ENCODE data around the gene EPS8L2.

The EPS8L2 gene

GRCh38 chr11:774873-775592 is 69.0 kb downstream of the EPS8L2 start:
- peak overlapping the region; percentile 24 for H3K4me3 ChIP-seq (ENCODE audit: low read depth, low read length)
- H3K27me3 ChIP-seq (replicated peaks): no peaks in the 10 kb centered on the region
- no peak overlapping the region for H3K27ac ChIP-seq
- H3K36me3 ChIP-seq (replicated peaks): peaks cover 40% of the 10 kb centered on the region
- in situ Hi-C loops (cut with HindIII; ENCODE audit: low pct_ligation_motif_present, low sequenced_read_pairs): no loop called here
- TF ChIP-seq CTCF (IDR thresholded peaks at IDR 0.05; ENCODE audit: low read depth, low read length, missing control alignments): peak; percentile 2
- DNase-seq: peak; percentile 35

- in situ Hi-C loops (cut with HindIII; ENCODE audit: low pct_ligation_motif_present, low sequenced_read_pairs): no loop called here
- Histone ChIP-seq H3K36me3 (replicated peaks) (peaks cover 28% of the 10 kb centered on the region), H3K27ac (no peak overlapping the region), H3K4me3 (ENCODE audit: low read depth, low read length) (peak overlapping the region; percentile 76), H3K27me3 (replicated peaks) (no peaks in the 10 kb centered on the region)
- DNase-seq: no peak
- TF ChIP-seq CTCF (IDR thresholded peaks at IDR 0.05; ENCODE audit: low read depth, low read length, missing control alignments): no peak
Observed at GRCh38 chr11:776263-776560, 70.2 kb downstream of the EPS8L2 start.

GRCh38 chr11:776561-777287 is 70.7 kb downstream of the EPS8L2 start:
- no peak for DNase-seq
- H3K36me3 ChIP-seq (replicated peaks): peaks cover 23% of the 10 kb centered on the region
- in situ Hi-C loops (cut with HindIII; ENCODE audit: low pct_ligation_motif_present, low sequenced_read_pairs): no loop called here
- H3K27ac ChIP-seq: peak overlapping the region; percentile 75
- no peaks in the 10 kb centered on the region for H3K27me3 ChIP-seq (replicated peaks)
- peak; percentile 15 for TF ChIP-seq CTCF (IDR thresholded peaks at IDR 0.05; ENCODE audit: low read depth, low read length, missing control alignments)
- H3K4me3 ChIP-seq (ENCODE audit: low read depth, low read length): peak overlapping the region; percentile 76

Data from brain microvascular endothelial cell (primary cell).